HUES64 (cell line): ENCODE measurements around the gene WDFY4.

Experiments
- H3K27ac ChIP-seq: 2 replicates; pipeline ENCODE4 v1.7.0; 2013; ENCODE audit warnings: low read depth, low read length, inconsistent platforms
- H3K27me3 ChIP-seq: 2 replicates; pipeline ENCODE4 v1.6.1; 2013; ENCODE audit warnings: mild to moderate bottlenecking, low read length; ENCODE audit not compliant: insufficient read depth
- H3K36me3 ChIP-seq: 2 replicates; pipeline ENCODE4 v1.6.1; 2013; ENCODE audit warnings: mild to moderate bottlenecking, low read length; ENCODE audit not compliant: insufficient read depth
- H3K4me1 ChIP-seq: 2 replicates; pipeline ENCODE4 v1.6.1; 2013; ENCODE audit warnings: mild to moderate bottlenecking, low read length, moderate library complexity; ENCODE audit not compliant: insufficient read depth
- H3K4me3 ChIP-seq: 2 replicates; pipeline ENCODE4 v1.5.1; 2013; ENCODE audit warnings: mild to moderate bottlenecking, low read length, moderate library complexity
- H3K9ac ChIP-seq: 2 replicates; pipeline ENCODE4 v1.6.1; 2013; ENCODE audit warnings: mild to moderate bottlenecking, low read depth, low read length
- H3K9me3 ChIP-seq: 2 replicates; pipeline ENCODE4 v1.6.1; 2013; ENCODE audit warnings: low read depth, low read length; ENCODE audit not compliant: insufficient read depth
- WGBS: fragments of 150-250, 120-280 bp; methylation state at CpG from one replicate; pipeline ENCODE4 v1.1.7; 2013; ENCODE audit warnings: missing lambda C conversion rate; 5-methylcytosine and 5-hydroxymethylcytosine counted together

Gene WDFY4

DNA sequence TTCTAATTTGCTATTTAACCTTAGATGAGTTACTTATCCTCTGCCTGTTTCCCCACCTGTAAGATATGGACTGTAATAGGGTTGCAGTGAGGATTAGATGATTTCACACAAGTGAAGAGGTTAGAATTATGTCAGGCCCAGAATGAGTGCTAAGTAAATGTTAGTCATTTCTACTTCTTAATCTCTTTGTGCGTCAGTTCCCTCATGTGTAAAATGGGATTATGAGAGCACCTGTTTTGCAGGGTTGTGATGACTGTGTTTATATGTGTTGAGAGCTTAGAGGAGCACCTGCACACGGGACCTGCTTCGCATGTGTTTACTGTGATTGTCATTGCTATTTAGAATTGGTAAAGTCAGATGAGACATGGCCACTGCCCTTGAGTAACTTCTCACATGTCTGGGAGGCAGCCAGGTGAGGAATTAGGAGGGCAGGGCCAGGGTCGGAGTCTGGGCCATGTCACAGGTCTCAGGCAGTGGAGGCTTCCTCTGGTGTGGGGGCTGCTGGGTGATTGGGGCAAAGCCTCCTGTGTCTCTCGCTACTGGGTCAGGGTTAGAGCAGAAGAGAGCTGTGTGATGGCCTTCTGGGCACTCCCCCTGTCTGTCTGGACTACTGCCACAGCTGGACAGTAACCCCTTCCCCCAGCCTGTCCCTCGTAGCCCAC lies 106.7 kb downstream of the WDFY4 start:
- no peaks in the 10 kb centered on the region for H3K4me1 ChIP-seq
- no peaks in the 10 kb centered on the region for H3K36me3 ChIP-seq
- H3K27ac ChIP-seq: no peak overlapping the region
- no peaks in the 10 kb centered on the region for H3K27me3 ChIP-seq
- no peaks in the 10 kb centered on the region for H3K9me3 ChIP-seq
- WGBS: 93% methylated on average over 6 of the region's 6 CpGs
- H3K9ac ChIP-seq: no peak overlapping the region
- no peak overlapping the region for H3K4me3 ChIP-seq

DNA sequence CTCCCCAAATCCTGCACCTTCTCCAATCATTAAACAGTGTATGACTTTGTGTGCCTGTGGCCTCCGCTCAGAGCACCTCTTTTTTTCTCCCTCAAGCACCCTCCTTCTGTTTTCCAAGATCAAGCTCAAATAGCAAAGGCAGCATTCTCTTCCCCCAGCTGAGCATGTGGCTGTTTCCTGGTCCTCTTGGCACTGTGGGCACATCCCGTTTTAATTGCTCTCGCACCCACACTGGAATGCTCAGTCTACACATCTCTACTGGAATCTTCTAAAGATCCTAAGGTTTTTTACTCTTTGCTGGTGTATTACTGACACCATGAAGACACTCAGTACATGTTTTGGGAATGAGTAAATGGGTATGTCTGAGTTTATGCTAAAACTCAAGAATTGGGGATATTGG lies 107.4 kb downstream of the WDFY4 start:
- H3K27ac ChIP-seq: no peak overlapping the region
- H3K4me3 ChIP-seq: no peak overlapping the region
- no peaks in the 10 kb centered on the region for H3K36me3 ChIP-seq
- WGBS: 89% methylated on average over 3 of the region's 3 CpGs
- H3K9ac ChIP-seq: no peak overlapping the region
- H3K27me3 ChIP-seq: no peaks in the 10 kb centered on the region
- no peaks in the 10 kb centered on the region for H3K9me3 ChIP-seq
- H3K4me1 ChIP-seq: no peaks in the 10 kb centered on the region

DNA sequence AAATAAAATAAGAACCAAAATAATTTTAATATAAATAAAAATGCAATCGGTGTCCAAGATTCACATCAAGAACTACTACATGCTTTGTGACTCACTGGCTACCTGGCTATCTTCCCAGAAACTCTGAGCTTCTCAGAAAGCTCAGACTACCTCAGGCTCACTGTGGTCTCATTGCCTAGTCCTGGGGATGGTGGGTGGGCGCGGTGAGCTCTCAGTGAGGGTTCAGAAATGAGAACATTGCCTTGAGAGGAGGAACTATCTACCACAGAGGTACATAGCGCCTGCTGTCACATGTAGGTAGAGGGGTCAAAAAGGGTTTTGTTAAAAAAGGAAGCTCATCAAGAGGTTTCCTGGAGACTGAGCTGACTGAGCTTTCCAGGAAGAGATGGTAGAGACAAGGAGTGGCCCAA lies 108.0 kb downstream of the WDFY4 start:
- Histone ChIP-seq H3K27ac (no peak overlapping the region), H3K4me1 (no peaks in the 10 kb centered on the region), H3K27me3 (no peaks in the 10 kb centered on the region), H3K36me3 (no peaks in the 10 kb centered on the region), H3K9ac (no peak overlapping the region), H3K9me3 (no peaks in the 10 kb centered on the region), H3K4me3 (no peak overlapping the region)
- WGBS: 89% methylated on average over 4 of the region's 4 CpGs

DNA sequence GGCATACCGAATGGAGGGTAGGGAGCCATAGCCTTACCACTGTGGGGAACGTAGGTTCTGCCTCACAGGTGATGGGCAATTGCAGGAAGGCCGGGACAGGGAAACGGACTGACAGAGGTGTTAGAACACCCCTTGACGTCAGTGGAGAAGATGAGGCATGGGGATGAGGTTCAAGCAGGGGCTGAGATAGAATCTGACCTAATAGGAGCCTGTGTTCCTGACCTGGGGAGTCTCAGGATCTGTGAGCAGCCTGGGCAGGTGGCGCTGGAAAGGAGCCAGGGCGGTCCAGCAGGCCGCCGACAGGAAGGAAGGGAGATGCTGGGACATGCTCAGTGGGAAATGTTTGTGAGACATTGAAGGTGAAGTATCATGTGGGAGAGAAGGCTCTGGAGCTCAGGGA lies 109.4 kb downstream of the WDFY4 start:
- Histone ChIP-seq H3K9ac (no peak overlapping the region), H3K4me1 (no peaks in the 10 kb centered on the region), H3K27ac (no peak overlapping the region), H3K4me3 (no peak overlapping the region), H3K9me3 (no peaks in the 10 kb centered on the region), H3K36me3 (no peaks in the 10 kb centered on the region), H3K27me3 (no peaks in the 10 kb centered on the region)
- WGBS: 91% methylated on average over 9 of the region's 9 CpGs

DNA sequence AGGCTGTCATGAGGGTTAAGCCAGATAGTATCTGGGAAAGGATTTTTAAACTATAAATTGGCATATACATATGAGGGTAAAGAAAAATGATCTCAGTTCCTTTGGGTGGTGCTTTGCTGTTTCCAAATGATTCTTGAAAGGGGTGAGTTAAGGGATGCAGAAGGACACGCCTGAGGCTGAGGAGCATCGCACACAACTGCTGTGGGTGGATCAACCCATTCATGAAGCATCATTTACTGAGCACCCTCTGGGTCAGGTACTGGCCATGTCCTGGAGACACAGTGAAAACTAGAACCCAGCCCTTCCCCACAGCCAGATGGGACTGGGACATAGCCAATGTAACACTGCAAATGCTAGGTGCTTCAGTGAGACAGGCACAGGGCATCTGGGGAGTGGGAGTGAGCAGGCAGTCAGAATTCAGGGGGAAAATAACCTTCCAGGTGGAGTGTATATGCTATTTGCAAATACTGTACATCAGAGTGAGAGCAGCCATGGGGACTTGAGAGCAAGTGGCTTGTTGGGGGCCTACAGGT lies 112.1 kb downstream of the WDFY4 start:
- no peaks in the 10 kb centered on the region for H3K36me3 ChIP-seq
- H3K27ac ChIP-seq: no peak overlapping the region
- 95% methylated on average over 2 of the region's 2 CpGs for WGBS
- H3K9me3 ChIP-seq: no peaks in the 10 kb centered on the region
- H3K4me3 ChIP-seq: no peak overlapping the region
- no peak overlapping the region for H3K9ac ChIP-seq
- no peaks in the 10 kb centered on the region for H3K4me1 ChIP-seq
- no peaks in the 10 kb centered on the region for H3K27me3 ChIP-seq

DNA sequence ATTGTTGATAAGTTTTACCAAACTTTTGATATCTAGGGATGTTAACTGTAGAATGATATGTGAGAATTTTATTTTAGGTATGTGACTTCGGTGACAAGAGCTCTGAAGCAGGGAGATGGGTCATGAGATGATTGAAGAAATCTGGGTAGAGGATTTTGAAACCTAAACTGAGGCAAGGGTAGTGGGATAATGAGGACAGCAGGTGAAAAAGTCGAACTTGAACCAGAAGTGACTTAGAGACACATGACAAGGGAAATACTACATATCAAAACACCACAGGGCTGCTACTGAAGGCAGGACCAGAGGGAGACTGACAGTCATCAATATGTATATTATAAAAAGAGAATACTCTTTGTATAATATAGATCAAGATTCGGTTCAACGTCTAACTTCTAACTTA lies 113.2 kb downstream of the WDFY4 start:
- H3K27me3 ChIP-seq: no peaks in the 10 kb centered on the region
- 68% methylated on average over 2 of the region's 4 CpGs for WGBS
- no peaks in the 10 kb centered on the region for H3K36me3 ChIP-seq
- no peaks in the 10 kb centered on the region for H3K4me1 ChIP-seq
- H3K9ac ChIP-seq: no peak overlapping the region
- no peak overlapping the region for H3K27ac ChIP-seq
- no peaks in the 10 kb centered on the region for H3K9me3 ChIP-seq
- no peak overlapping the region for H3K4me3 ChIP-seq

DNA sequence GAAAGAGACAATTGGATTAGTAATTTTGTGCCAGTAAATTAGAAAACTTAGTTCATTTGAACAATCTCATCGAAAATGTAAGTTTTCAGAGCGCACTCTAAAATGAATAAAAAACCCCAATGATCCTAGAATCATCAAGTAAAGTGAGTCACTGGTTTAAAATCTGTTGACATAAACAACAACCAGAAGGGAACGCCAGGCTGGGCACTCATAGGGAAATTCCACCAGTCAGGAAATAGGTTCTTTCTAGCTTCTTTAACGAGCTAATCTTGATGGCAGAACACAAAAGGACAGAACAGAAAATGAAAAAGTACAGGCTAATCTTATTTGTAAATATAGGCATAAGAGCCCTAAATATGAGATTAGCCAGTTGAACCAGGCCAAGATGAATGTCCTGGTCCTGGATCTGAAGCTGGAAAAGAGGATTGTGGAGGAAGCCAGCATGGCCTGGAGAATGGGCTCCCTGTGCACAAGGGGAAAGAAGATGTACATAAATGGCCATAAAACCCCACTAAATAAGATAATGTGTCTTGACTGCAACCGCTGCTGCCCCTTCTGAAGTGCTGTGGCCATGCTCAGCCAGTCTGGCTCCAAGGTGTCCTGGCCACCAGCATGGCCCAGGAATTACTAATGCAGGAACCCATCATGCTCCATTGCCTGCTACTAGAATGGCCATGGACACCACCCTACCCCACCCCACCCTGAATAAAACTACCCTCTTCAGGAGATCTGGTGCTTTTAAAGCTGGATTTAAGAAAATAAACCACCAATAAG lies 114.0 kb downstream of the WDFY4 start:
- H3K27me3 ChIP-seq: no peaks in the 10 kb centered on the region
- H3K9ac ChIP-seq: no peak overlapping the region
- 93% methylated on average over 5 of the region's 5 CpGs for WGBS
- H3K4me3 ChIP-seq: no peak overlapping the region
- no peaks in the 10 kb centered on the region for H3K4me1 ChIP-seq
- H3K36me3 ChIP-seq: no peaks in the 10 kb centered on the region
- H3K9me3 ChIP-seq: no peaks in the 10 kb centered on the region
- H3K27ac ChIP-seq: no peak overlapping the region

DNA sequence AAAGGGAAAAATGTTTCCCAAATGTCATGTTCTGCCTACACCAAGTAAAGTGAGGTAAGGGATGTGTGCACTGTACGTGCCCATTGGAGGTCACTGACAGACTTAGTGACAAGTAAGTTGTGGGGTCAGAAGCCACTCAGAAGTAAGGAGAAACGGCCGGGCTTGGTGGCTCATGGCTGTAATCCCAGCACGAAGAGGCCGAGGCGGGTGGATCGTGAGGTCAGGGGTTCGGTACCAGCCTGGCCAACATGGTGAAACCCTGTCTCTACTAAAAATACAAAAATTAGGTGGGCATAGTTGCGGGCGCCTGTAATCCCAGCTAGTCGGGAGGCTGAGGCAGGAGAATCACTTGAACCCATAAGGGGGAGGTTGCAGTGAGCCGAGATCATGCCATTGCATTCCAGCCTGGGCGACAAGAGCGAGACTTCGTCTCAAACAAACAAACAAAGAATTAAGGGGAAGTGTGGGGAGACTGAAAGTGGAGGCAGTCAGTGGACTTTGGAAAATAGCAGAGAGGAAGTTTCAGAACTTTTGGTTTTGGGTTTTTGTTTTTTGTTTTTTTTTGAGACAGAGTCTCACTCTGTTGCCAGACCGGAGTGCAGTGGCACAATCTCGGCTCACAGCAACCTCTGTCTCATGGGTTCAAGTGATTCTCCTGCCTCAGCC lies 114.8 kb downstream of the WDFY4 start:
- H3K4me1 ChIP-seq: no peaks in the 10 kb centered on the region; the same call in 1 of the 2 replicates
- H3K27me3 ChIP-seq: no peaks in the 10 kb centered on the region
- no peaks in the 10 kb centered on the region for H3K9me3 ChIP-seq
- 96% methylated on average over 17 of the region's 17 CpGs for WGBS
- H3K9ac ChIP-seq: no peak overlapping the region
- no peak overlapping the region for H3K4me3 ChIP-seq
- no peak overlapping the region for H3K27ac ChIP-seq
- H3K36me3 ChIP-seq: no peaks in the 10 kb centered on the region

DNA sequence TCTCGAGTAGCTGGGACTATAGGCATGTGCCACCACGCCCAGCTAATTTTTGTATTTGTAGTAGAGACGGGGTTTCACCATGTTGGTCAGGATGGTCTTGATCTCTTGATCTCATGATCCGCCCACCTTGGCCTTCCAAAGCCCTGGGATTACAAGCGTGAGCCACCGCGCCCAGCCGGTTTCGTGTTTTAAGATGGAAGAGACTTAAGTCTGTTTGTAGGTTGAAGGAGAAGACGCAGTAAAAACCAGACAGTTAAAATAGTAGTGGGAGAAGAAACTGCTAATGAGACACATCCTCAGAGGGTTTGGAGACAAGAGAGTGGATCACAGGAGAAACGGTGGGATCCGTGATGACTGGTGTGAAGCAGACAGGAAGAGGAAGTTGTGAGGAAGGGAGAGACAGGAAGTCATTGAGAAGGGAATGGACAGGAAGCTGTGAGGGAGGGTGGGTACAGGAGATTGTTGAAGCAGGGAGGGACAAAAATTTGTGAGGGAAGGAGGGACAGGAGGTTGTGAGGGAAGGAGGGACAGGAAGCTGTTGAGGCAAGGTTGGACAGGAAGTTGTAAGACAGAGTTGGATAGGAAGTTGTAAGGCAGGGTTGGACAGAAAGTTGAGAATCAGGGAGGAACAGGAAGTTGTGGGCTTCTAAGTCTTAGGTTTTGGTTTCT lies 115.5 kb downstream of the WDFY4 start:
- Histone ChIP-seq H3K9me3 (no peaks in the 10 kb centered on the region), H3K36me3 (no peaks in the 10 kb centered on the region), H3K4me1 (no peaks in the 10 kb centered on the region; the same call in 1 of the 2 replicates), H3K27ac (no peak overlapping the region), H3K9ac (no peak overlapping the region), H3K4me3 (no peak overlapping the region), H3K27me3 (no peaks in the 10 kb centered on the region)
- WGBS: 96% methylated on average over 12 of the region's 12 CpGs

DNA sequence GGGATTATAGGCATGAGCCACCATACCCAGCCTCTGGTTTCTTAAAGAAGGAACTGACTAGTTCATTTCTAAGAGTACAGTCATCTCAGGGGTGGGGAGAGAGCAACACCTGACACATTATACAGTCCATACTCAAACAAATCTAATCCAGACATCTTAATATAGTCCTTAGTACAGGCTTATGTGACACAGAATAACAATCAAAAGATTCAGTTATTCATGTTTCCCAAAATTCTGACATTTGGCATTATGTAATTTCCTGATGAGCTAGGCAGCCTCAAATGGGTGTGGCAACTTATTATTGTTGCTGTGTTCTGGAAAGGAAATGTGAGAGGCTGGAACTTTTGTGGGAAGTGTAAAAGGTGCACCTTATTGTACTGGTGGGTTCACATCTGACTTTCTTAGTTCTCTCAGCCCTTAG lies 116.3 kb downstream of the WDFY4 start:
- no peaks in the 10 kb centered on the region; the same call in 1 of the 2 replicates for H3K4me1 ChIP-seq
- no peaks in the 10 kb centered on the region for H3K9me3 ChIP-seq
- H3K27me3 ChIP-seq: no peaks in the 10 kb centered on the region
- no peak overlapping the region for H3K27ac ChIP-seq
- H3K36me3 ChIP-seq: no peaks in the 10 kb centered on the region
- no peak overlapping the region for H3K4me3 ChIP-seq
- H3K9ac ChIP-seq: no peak overlapping the region

DNA sequence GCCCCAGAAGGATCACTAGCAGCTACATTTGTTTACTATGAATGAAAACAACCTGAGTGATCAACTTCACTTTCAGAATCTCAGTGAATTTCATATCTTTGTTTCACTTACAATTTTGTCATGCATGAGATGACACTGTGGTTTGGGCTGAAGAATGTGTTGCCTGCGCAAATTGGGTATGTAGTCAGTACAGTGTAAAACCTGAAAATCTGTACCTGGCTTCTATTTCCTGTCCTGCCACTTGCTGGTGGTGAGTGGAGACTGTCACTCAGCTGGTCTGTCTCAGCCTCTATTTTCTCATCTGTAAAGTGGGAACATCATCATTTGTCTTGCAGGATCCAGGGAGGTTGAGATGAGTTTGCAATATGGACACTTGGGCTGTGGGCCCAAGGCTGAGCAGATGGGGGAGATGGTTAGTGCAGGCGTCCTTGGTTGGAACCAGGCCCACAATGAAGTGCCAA lies 118.0 kb downstream of the WDFY4 start:
- H3K27ac ChIP-seq: no peak overlapping the region
- no peaks in the 10 kb centered on the region; the same call in 1 of the 2 replicates for H3K4me1 ChIP-seq
- H3K27me3 ChIP-seq: no peaks in the 10 kb centered on the region
- WGBS: 94% methylated on average over 2 of the region's 2 CpGs
- H3K9me3 ChIP-seq: no peaks in the 10 kb centered on the region
- H3K4me3 ChIP-seq: no peak overlapping the region
- no peak overlapping the region for H3K9ac ChIP-seq
- no peaks in the 10 kb centered on the region for H3K36me3 ChIP-seq
